Rectal smooth muscle tissue (tissue), 1 donor: ENCODE results near the gene GPATCH2.
"Not testable (repeated sequence)": the region's sequence is repeated elsewhere in the genome, so short reads cannot be mapped to it uniquely, and the experiment has no call there.

Source experiments
- H3K27ac ChIP-seq: one replicate; pipeline ENCODE4 v1.7.0; 2013; ENCODE audit warnings: low read depth, low read length, inconsistent platforms
- H3K27me3 ChIP-seq: one replicate; pipeline ENCODE4 v1.7.0; 2013; ENCODE audit warnings: low read length; ENCODE audit not compliant: control insufficient read depth, insufficient read depth
- H3K36me3 ChIP-seq: one replicate; pipeline ENCODE4 v1.7.0; 2013; ENCODE audit warnings: low read length; ENCODE audit not compliant: control insufficient read depth, insufficient read depth
- H3K4me1 ChIP-seq: one replicate; pipeline ENCODE4 v1.7.0; 2013; ENCODE audit warnings: low read length; ENCODE audit not compliant: control insufficient read depth, insufficient read depth
- H3K4me3 ChIP-seq: one replicate; pipeline ENCODE4 v1.7.0; 2013; ENCODE audit warnings: low read length
- H3K9ac ChIP-seq: one replicate; pipeline ENCODE4 v1.7.0; 2013; ENCODE audit warnings: low read length

The GPATCH2 gene

DNA sequence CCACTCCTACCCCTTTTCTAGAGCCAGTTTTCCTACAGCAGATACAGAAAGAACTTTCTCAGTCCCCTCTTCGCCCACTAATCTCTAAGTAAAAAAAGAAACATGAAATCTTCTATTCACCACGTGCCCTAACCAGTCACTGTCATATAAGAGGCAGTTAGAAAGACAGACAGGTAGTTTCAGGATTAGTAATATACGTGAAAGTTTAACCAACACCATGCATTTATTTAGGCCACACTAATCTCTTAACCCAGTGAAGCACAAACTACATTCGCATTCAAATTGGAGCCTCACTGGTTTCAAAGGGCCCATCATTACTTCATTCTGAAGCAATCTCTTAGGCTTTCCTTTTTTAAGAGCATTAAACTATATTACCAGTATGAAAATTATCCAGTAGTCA lies 10.1 kb downstream of the GPATCH2 start:
- Histone ChIP-seq H3K27ac (no peak overlapping the region), H3K9ac (no peak overlapping the region)

DNA sequence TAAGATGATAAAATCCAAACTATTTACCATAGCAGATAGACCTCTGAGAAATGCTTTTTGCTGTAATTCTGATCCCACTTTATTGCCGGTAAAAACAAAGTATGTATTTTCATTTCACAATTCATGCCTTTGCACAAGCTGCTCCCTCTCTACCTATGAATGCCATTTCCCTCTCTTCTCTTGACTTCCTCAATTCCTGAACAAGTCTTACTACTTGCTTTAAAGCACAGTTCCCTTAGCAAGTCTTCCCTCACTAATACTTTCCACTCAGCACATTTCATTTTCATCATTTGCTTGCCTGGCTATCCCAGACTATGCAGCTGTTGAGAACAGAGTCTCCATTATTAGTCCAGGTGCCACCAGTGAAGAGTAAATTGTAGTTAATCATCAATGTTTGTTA lies 13.8 kb downstream of the GPATCH2 start:
- H3K4me1 ChIP-seq: no peaks in the 10 kb centered on the region
- H3K9ac ChIP-seq: no peak overlapping the region
- H3K36me3 ChIP-seq: peaks cover 5% of the 10 kb centered on the region
- no peak overlapping the region for H3K27ac ChIP-seq
- no peak overlapping the region for H3K4me3 ChIP-seq
- no peaks in the 10 kb centered on the region for H3K27me3 ChIP-seq

More for the DNA sequence above, 10.1 kb downstream of the GPATCH2 start:
- Histone ChIP-seq H3K36me3 (peaks cover 2% of the 10 kb centered on the region), H3K4me3 (no peak overlapping the region), H3K4me1 (no peaks in the 10 kb centered on the region), H3K27me3 (no peaks in the 10 kb centered on the region)

DNA sequence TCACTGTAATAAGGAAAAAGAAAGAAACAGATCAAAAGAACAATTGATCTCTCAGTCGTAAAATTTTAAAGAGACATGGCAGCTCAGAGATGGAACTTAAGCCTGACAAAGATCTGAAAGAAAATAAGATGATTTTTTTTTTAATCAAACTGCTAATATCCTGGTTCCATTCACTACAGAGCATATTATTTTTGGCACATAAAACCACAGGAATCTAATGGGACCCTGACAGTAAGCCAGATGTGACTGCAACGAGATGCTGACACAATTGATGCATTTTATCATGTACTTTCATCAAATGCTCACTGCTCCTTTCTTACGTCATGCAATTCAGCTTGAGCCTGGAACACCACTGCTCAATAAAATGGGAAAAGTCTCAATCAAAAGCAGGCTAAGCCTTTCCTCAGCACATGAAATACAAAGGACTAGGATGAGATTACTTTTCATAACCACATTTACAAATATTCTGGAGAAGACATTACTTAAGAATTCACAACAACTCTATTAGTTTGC lies 16.6 kb downstream of the GPATCH2 start:
- no peak overlapping the region for H3K27ac ChIP-seq
- no peak overlapping the region for H3K9ac ChIP-seq
- peaks cover 8% of the 10 kb centered on the region for H3K36me3 ChIP-seq
- no peaks in the 10 kb centered on the region for H3K27me3 ChIP-seq
- H3K4me3 ChIP-seq: no peak overlapping the region
- no peaks in the 10 kb centered on the region for H3K4me1 ChIP-seq

DNA sequence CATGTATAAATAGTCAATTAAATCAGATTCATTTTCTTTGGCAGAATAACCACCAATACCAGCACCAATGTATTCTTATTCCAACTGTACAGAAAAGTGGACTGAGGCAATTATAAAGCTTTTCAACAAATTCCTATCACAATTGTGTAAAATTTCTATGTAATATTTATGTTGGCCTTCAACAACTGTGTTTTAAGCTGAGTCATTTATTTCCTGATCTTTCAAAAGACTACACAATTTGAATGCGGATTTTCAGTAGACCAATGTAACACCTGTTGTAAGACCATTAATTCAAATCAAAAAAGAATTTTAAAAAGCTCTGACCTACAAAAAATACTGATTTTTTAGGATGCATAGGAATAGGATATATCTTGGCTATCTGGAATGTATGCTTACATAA lies 25.5 kb downstream of the GPATCH2 start:
- no peak overlapping the region for H3K9ac ChIP-seq
- H3K27me3 ChIP-seq: no peaks in the 10 kb centered on the region
- H3K4me3 ChIP-seq: no peak overlapping the region
- no peaks in the 10 kb centered on the region for H3K4me1 ChIP-seq
- peaks cover 3% of the 10 kb centered on the region for H3K36me3 ChIP-seq
- H3K27ac ChIP-seq: no peak overlapping the region

DNA sequence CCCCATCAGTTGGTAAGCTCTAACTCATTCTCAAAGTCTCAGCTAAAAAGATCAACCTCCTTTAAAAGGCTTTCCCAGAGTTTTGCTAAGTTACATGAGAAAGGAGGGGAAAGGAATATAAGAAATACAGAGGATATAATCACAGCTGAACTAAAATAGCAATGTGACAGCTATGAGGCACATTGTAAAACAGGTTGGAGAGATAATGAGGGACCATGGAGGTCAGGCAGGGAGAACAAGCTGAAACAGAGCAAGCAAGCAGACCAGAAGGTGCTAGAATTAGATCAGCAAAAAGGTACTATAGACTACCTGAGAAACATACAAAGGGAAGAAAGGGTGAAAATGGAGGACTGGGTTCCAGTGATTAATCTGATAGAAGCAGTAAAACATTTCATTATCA lies 28.5 kb downstream of the GPATCH2 start:
- H3K4me1 ChIP-seq: no peaks in the 10 kb centered on the region
- no peaks in the 10 kb centered on the region for H3K36me3 ChIP-seq
- no peak overlapping the region for H3K4me3 ChIP-seq
- no peak overlapping the region for H3K27ac ChIP-seq
- no peaks in the 10 kb centered on the region for H3K27me3 ChIP-seq
- H3K9ac ChIP-seq: no peak overlapping the region

DNA sequence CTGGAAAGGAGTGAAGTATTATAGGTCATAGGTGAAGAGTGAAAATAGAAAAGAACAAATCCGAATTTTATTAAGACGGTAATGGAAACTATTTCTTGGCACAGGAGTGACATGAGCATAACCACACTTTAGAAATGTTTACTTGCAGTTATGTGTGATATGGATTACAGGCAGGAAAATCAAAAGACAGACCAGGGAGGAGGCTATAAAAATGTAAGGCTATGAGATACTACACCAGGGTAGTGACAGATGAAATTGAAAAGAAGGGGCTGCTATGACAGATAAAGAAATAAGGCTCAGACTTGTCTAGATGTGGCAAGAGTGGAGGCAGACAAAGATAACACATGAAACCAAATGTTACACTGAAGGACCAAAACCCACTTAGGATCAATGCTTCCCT lies 31.7 kb downstream of the GPATCH2 start:
- H3K4me3 ChIP-seq: no peak overlapping the region
- H3K27me3 ChIP-seq: no peaks in the 10 kb centered on the region
- H3K27ac ChIP-seq: no peak overlapping the region
- H3K4me1 ChIP-seq: no peaks in the 10 kb centered on the region
- no peak overlapping the region for H3K9ac ChIP-seq
- H3K36me3 ChIP-seq: no peaks in the 10 kb centered on the region

DNA sequence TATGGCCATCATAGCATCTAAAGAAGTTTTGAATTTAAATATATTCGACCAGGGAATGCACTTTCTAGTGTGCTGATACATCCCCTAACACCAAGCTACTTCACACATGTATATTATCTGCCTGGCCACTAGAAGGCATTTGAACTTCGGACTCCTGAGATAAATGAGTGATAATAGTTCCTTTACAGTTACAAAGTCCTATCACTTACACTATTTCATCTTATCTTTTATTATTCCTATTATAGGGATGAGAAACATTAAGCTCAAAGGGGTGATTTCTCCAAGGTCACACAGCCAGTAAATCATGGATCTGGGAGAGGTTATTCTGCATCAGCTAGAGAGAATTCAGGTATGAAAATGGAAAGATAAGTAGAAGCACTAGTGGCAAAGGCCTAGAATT lies 40.3 kb downstream of the GPATCH2 start:
- Histone ChIP-seq H3K4me3 (no peak overlapping the region), H3K27ac (no peak overlapping the region), H3K4me1 (no peaks in the 10 kb centered on the region), H3K36me3 (no peaks in the 10 kb centered on the region), H3K9ac (no peak overlapping the region), H3K27me3 (no peaks in the 10 kb centered on the region)

DNA sequence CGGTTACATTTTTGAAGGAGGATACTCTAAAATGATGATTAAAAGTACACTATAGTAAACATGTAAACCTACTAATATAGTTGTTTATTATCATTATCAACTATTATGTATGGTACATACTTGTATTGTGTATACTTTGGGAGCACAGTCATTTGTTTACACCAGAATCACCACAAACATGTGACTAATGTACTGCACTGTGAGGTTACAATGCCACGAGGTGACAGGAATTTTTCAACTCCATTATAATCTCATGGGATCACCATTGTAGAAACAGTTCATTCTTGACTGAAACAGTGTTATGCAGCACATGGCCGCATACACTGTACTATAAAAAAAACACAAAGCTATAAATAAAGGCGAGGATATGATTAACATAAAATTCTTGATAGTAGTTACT lies 44.3 kb downstream of the GPATCH2 start:
- Histone ChIP-seq H3K27me3 (no peaks in the 10 kb centered on the region), H3K4me1 (no peaks in the 10 kb centered on the region), H3K4me3 (no peak overlapping the region), H3K27ac (no peak overlapping the region), H3K36me3 (no peaks in the 10 kb centered on the region), H3K9ac (no peak overlapping the region)

DNA sequence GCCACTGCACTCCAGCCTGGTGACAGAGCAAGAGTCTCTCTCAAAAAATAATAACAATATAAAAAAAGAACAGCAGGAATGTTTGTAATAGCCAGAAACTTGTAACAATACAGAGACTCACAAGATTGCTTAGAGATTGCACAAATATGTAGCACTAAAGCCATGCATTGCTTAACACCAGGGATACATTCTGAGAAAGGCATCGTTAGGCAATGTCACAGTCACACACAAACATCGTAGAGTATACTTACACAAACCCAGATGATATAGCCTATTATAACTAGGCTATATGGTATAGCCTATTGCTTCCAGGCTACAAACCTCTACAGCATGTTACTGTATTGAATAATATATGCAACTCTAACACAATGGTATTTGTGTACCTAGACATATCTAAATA lies 45.3 kb downstream of the GPATCH2 start:
- H3K27ac ChIP-seq: no peak overlapping the region
- no peaks in the 10 kb centered on the region for H3K36me3 ChIP-seq
- no peak overlapping the region for H3K4me3 ChIP-seq
- no peaks in the 10 kb centered on the region for H3K27me3 ChIP-seq
- no peak overlapping the region for H3K9ac ChIP-seq
- H3K4me1 ChIP-seq: no peaks in the 10 kb centered on the region

DNA sequence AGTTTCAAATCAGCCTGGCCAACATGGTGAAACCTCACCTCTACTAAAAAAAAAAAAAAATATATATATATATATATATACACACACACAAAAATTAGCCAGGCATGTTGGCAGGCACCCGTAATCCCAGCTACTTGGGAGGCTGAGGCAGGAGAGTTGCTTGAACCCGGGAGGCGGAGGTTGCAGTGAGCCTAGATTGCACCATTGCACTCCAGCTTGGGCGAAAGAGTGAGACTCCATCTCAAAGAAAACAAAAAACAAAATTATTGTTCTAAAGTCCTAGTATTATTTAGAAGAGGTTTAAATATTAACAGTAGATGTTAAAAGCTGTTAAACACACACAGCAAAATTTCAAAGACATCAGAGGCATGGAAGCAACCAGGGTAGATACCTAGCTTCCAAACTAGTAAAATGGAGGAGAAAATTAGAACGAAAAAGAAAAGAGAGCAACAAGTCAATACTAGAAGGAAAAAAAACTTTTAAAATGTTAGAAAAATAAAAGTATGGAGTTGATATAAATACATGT lies 46.5 kb downstream of the GPATCH2 start:
- not testable (repeated sequence) for H3K4me3 ChIP-seq, H3K4me1 ChIP-seq, H3K27me3 ChIP-seq, H3K9ac ChIP-seq, H3K27ac ChIP-seq, H3K36me3 ChIP-seq

DNA sequence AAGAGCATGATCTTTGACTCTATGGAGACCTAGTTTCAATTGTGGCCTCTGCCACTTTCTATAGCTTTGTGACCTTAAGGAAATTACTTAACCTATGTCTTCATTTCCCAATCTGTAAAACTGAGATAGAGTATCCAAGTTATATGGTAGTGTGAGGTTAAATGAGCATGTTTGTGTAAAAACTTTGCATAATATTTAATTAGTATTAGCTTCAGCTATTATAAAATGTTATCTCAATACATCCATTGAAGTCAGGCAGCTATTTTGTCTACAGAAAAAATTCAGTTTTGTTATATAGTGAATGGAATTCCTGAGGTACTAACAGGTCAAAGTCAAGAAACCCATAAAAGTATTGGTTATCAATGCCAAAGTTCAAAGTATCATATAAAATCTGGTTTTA lies 53.6 kb downstream of the GPATCH2 start:
- no peaks in the 10 kb centered on the region for H3K36me3 ChIP-seq
- no peak overlapping the region for H3K4me3 ChIP-seq
- H3K27me3 ChIP-seq: no peaks in the 10 kb centered on the region
- H3K9ac ChIP-seq: no peak overlapping the region
- H3K4me1 ChIP-seq: no peaks in the 10 kb centered on the region
- H3K27ac ChIP-seq: no peak overlapping the region

DNA sequence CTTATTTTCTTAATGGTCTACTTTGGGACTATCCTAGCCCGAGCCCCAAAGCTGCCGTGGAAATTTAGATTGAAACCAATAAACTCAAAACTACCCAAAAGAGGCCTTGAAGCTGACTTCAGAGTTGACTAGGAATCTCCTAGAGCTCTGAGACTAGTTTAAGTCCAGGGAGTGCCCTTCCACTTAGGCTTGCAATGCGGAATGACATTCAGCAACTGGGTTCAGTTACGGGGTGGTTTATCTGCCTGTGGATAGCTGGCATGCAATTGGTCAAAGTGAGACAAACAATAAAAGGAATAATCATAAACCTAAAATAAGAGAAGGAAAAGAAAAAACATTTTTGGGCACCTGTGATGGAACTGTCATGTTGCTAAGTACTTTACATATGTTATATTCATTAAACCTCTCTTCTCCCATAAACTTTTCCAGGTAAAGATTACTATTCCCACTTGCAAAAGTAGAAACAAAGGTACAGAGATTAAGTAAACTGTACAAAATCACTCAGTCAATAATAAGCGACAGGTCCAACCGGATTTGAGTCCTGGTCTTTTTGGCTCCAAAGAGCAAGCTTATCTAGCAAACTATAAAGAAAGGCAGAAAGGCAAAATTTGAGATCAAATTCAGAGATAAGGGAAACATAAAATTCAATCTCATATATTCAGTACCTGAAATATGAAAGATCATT lies 56.5 kb downstream of the GPATCH2 start:
- H3K4me3 ChIP-seq: no peak overlapping the region
- H3K36me3 ChIP-seq: no peaks in the 10 kb centered on the region
- H3K4me1 ChIP-seq: no peaks in the 10 kb centered on the region
- no peaks in the 10 kb centered on the region for H3K27me3 ChIP-seq
- no peak overlapping the region for H3K9ac ChIP-seq
- H3K27ac ChIP-seq: no peak overlapping the region

DNA sequence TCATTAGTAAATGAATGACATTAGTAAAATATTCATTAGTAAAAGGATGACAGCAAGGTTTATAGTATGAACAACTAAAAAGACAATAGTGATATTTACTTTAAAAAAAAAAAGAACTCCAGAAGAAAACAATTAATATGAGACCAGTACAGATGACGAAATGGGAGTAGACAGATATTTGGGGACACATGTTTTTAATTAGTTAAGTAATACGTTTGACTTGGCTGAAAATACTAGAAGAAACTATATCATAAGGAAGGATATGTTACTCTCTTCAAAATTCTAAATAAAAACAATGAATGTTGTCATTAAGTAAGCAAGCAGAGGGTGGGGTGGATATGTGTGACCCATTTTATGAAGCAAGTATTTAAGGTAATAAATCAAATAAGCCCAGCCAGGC lies 61.9 kb downstream of the GPATCH2 start:
- no peak overlapping the region for H3K27ac ChIP-seq
- H3K9ac ChIP-seq: no peak overlapping the region
- H3K4me1 ChIP-seq: no peaks in the 10 kb centered on the region
- H3K4me3 ChIP-seq: no peak overlapping the region
- H3K27me3 ChIP-seq: no peaks in the 10 kb centered on the region
- H3K36me3 ChIP-seq: no peaks in the 10 kb centered on the region
